OCI-M2 (cell line): ENCODE data around the gene NR3C1.

Experiments used
- DNase-seq: peaks from one replicate; lab custom pipeline; 2025; ENCODE audit not compliant: unreplicated experiment; lab: John Stamatoyannopoulos, UW

NR3C1 gene

DNA sequence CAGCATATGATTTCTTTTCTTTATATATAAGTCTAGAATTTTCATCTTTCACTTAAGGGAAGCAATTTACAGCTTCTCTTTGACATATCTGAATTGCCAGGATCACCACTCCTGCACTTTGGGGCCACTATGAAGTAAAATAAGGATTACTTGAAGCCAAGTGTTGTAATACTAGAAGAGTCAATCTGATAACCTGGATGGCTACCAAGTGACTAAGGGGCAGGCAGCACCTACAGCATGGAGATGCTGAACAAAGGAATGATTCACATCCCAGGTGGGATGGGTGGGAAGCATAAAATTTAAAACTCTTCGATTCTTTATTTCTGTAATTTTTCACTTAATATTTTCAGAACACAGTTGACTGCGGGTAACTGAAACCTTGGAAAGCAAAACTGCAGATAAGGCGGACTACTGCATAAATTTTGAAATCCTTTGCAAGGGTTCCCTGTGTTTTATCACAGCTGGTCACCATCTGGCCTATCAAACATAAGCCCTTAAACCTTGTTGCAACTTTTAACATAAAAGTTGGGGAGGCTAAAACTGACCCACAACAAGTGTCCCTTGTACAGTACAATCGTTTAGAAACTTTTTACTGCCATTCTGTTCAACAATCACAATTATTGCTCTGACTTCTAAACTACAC is 31.2 kb downstream of the NR3C1 start:
- DNase-seq: no peak

DNA sequence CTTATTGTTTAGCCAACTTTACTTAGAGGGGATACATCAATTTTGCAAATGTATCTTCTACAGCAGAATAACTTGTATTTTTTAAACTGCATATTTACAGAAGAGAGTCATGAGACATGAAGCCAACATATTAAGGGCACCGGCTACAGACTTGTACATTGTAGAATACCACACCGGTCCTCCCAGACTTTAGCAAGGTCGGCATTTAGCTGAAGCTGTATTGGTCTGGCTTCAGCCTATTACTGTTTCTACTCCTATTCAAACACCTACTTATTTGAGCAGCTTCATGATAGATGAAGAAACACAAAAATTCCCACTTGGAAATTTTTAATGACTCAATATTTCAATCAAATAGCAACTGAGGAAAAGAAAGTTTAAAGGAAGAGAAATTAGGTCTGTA is 33.0 kb downstream of the NR3C1 start:
- DNase-seq: no peak

GRCh38 chr5:143364061-143364460 is 39.4 kb downstream of the NR3C1 start:
- no peak for DNase-seq

DNA sequence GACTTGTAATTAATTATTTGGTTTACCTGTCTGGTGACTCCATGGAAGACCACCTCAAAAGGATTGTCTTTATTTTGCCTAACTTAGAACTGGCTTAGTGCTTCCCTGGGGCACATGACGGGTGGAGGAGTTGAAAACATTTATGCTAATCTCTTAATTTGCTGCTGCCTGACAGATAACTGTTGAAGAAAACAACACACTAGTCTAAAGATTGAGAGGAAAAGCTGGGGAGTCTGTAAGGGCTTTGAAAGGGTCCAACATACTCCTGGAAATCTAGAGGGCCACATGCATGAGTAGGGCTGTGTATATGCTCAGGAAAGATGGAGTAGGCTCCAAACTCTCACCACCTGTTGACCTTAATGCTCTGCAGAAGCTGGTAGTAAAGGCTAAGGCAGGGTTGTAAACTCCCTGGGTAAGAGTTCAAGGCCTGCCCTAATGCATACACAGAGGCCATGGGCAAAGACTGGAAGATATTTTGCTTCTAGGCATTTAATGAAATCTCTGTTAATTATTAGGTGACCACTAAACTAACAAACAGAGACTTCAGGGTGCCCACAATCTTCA is 40.7 kb downstream of the NR3C1 start:
- no peak for DNase-seq

DNA sequence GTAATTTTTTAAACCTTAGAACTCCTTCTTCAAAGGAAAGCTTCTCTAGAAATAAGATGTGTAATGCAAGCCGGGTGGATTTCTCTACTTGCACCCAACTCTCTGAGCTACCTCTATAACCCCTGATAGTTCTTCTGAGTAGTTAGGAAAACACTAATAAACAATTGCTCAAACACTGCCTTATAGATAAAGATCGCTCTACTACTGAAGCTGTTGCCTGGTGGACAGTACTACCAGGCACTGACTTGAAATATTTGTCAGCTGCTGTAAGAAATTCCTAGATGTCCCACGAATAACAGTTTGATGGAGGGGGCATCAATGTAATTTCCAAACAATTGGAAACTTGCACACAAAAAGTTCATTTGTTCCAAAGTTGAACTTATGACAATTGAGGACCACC is 42.0 kb downstream of the NR3C1 start:
- no peak for DNase-seq

GRCh38 chr5:143360755-143361154 is 42.7 kb downstream of the NR3C1 start:
- DNase-seq: no peak

- DNase-seq: no peak
Observed at GRCh38 chr5:143359869-143360268, 43.6 kb downstream of the NR3C1 start.

- DNase-seq: no peak
Observed at GRCh38 chr5:143356855-143357583, 46.5 kb downstream of the NR3C1 start.

DNA sequence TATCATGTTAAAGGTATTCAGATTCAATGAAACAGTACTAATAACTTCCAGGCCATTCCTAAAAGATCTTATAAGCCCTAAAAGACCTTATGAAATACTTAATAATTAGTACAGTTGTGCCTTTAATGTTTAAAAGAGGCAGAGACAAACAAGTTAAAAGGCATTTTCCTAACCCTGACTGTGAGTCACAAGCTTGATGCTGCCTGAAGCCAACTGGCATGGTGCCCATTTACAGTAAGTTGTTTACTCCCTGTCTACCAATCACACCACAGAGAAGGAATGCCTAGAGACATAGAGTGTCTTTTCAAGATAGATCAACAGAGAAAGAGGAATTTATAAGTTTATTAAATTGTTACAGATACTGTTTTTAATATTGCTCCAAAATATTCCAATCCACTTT is 47.8 kb downstream of the NR3C1 start:
- no peak for DNase-seq

DNA sequence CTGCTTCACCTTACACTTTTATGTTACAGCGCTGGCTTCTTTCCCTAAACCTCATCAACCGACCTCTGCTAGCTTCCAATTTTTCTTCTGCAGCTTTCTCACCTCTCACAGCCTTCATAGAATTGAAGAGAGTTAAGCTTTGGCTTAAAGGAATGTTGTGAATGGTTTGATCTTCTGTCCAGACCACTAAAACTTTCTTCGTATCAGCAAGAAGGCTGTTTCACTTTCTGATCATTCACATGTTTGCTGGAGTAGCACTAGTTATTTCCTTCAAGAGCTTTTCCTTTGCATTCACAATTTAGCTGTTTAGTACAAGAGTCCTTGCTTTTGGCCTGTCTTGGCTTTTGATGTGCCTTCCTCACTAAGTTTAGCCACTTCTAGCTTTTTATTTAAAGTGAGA is 49.5 kb downstream of the NR3C1 start:
- DNase-seq: no peak

DNA sequence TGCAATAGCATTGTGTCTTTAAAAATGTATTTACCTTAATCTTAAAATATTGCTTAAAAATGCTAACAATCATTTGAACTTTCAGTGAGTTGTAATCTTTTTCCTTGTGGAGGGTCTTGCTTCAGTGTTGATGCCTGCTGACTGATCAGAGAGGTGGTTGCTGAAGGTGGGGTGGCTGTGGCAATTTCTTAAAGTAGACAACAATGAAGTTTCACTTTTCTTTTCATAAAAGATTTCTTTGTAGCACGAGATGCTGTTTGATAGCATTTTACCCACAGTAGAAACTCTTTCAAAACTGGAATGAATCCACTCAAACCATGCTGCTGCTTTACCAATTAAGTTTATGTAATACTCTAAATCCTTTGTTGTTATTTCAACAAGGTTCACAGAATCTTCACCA is 50.8 kb downstream of the NR3C1 start:
- DNase-seq: no peak

DNA sequence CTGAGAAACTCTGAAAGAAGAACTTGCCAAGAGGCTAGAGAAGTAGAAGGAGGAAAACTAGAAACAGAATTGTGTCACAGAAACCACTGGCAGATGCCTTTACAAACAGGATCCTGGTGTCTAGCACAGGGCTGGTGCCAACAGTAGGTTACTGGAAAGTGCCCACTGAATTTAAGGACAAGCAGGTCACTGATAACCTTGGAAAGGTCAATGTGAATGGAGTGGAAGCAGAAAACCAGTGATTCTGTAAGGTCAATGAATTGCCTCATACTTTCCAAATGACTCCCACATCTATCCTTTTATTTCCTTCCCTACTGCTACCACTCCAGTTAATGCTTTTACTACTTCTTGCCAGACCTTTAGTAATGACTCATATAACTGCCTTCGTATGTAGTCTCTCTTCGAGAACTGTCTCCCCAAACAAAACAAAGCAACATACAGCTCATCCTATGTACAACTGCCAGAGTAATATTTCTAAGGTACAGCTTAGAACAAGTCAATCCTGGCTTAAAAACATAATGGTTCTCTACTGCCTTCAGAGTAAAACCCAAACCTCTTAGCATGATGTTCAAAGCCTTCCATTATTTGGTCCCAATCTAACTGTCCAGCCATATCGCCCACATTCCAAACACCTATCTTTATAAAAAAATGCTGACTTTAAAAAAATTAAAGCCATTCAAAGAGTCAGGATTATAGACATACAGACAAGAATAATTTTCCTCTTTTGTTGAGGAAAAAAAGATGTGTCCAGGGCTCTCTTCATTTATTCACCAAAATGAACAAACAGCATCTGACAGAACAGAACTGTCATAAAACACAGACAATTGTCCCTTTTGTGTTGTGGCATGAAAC is 52.5 kb downstream of the NR3C1 start:
- no peak for DNase-seq

GRCh38 chr5:143350341-143350740 is 53.1 kb downstream of the NR3C1 start:
- no peak for DNase-seq

- no peak for DNase-seq
Observed at GRCh38 chr5:143349177-143349576, 54.3 kb downstream of the NR3C1 start.

GRCh38 chr5:143347698-143348344 is 55.7 kb downstream of the NR3C1 start:
- DNase-seq: no peak

DNA sequence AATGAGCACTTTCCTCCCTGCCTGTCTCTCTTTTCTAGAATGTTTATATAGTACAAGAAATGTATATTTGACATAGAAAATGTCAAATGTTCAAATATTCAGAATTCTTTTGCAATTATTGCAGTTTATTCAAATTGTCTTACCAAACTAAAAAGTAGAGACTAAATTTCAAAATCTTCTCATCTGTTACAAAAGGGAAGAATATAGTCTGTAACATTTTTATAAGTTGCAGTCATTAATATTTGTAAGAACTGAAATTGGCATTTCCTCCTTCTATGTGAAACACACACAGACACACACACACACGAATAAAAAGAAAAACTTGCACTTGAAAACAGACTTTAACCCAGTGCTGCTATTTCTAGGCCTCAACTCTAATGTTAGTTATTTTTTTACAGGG is 56.4 kb downstream of the NR3C1 start:
- no peak for DNase-seq

DNA sequence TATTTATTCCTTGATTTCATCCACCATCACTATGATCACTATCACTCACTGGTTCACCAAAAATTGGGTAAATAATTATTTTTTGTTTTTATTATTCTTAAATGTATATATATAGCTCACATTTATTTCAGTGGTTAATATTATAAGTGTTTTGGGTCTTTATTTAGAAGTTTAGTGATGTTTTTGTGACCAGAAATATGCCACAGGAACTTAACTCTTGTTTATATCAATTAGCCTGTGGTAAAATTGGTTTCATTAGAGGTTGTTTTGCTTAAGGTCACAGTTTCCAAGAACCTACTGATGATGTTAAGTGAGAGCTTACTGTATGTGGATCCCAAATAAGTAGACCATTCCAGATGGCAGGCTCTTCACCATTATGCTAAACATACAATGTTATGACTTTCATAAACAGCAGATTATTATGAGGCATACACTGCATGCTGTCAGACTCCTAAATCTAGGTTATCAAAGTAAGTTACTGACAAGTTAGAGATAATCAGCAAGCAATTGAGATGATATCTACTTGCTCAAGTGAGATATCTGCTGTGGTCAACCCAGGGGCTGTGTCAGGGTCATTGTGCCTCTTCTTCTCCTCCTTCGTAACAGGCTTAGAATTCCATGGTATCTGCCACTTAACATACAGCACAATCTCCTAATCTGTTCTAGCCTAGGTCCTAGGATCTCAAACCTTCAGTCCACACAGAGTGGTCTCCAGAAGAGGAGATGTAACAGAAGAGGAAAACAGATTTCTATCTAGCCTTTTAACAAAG is 57.6 kb downstream of the NR3C1 start:
- no peak for DNase-seq

DNA sequence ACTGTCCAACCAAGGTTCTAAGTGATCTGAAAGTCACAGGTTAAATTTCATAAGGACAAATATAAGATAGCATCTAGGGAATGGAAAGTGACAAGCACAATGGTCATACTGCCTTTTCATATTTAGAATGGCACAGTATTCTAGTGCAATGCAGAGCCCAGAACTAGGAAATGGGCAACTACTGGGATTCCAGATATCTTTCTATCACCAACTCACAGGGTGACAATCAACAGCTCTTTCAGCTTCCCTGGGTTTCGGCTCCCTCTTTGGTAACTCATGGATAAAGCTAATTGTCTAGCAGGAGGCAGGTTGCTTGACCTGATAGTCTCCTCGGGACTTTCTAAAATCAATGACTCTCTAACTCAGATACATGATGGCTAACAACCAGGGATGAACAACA is 60.4 kb downstream of the NR3C1 start:
- DNase-seq: no peak

- DNase-seq: no peak
Observed at GRCh38 chr5:143342607-143343006, 60.9 kb downstream of the NR3C1 start.

- DNase-seq: no peak
Observed at GRCh38 chr5:143341807-143342570, 61.5 kb downstream of the NR3C1 start.
